ENCODE measurements around the gene GLYR1.

Gene GLYR1

GRCh38 chr16:4879049-4879448 lies 32.0 kb upstream of the GLYR1 start:
- DNase-seq = no peak

DNA sequence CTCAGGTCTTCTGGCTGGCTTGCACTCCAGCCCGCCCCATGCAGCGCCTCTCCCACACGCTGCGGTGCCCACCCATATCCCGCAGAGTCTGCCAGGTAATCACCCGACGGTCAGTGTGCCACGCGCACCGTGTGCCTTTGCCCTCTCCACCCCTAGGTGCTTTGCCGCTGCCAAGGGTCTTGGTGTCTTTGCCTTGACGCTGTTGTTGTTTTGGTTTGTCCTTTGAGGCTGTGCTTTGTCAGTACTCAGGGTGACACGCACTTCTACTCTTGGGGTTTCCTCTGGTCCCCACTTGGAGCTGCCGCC lies 30.2 kb upstream of the GLYR1 start:
- DNase-seq = no peak

DNA sequence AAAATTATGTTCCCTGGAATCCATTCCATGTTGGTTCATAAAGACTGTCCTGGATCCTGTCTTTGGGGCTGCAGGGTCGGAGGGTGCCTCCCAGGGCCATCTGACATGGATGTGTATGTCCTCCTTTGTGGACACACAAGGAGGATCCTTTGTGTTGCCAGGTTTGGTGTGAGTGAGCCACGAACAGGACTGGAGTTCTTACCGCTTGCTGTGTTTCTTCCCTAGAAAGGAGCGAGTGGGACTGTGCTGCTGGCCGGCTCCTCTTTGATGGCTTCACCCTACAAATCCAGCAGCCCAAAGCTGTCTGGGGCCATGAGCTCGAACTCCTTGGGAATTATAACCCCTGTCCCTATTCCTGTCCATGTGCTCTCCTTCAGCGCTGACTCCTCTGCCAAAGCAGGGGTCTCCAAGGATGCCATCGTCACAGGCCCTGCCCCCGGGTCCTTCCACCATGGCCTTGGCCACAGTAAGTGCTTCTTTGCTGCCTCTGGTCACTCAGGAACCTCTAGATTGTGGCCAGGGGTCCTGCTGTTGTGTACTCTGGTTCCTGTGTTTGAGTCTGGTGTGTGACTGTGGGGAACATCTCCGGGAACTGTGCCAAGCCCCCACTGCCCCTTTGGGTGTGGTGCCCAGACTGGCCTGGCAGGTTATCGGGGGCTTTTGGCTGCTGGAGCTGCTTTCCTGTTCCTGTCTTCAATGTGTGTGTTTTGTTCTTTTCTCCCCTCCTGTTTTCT lies 29.7 kb upstream of the GLYR1 start:
- no peak for DNase-seq

GRCh38 chr16:4874666-4875065 lies 27.6 kb upstream of the GLYR1 start:
- no peak for DNase-seq

DNA sequence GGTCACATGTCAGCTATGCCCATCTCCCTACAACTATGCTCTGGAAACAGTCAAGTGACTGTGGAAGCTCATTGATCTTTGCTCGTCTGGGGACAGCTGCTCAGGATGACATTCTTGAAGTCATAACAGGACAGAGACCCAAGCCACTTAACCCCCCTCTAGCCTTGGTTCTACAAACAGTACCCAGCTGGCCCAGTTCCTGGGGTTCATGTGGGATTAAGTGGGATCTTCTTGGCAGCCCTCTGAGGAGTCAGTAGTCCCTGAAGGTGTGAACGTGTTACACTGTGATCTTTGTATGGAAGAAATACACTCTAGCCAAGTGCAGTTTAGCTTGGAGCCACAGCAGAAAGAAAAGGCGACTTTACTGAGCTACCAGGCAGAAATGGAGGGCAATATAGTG lies 26.0 kb upstream of the GLYR1 start:
- no peak for DNase-seq

- DNase-seq = no peak
Observed at GRCh38 chr16:4871071-4871470, 24.0 kb upstream of the GLYR1 start.

GRCh38 chr16:4870138-4870671 lies 23.1 kb upstream of the GLYR1 start:
- DNase-seq = no peak

- DNase-seq = no peak
Observed at GRCh38 chr16:4869147-4869805, 22.2 kb upstream of the GLYR1 start.

DNA sequence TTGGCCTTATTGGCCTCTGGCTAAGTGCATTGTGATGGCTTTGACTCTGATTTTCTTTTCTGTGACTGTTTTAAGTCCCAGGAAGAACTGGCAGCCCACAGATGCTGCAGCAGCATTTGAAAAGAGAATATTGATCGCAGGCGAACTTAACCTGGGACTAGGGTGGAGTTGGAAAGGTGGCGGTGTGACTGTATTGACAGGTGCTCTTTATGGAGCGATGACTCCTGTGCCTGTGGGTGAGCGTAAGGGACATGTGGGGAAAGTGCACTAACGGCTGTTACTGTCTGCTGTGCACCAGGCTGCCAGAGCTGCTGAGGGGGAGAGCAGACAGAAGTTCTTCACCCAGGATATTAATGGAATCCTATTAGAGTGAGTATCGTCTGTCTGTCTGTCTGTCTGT lies 21.4 kb upstream of the GLYR1 start:
- DNase-seq = no peak

GRCh38 chr16:4868026-4868425 lies 20.9 kb upstream of the GLYR1 start:
- DNase-seq = no peak

GRCh38 chr16:4866586-4866985 lies 19.5 kb upstream of the GLYR1 start:
- DNase-seq = no peak

DNA sequence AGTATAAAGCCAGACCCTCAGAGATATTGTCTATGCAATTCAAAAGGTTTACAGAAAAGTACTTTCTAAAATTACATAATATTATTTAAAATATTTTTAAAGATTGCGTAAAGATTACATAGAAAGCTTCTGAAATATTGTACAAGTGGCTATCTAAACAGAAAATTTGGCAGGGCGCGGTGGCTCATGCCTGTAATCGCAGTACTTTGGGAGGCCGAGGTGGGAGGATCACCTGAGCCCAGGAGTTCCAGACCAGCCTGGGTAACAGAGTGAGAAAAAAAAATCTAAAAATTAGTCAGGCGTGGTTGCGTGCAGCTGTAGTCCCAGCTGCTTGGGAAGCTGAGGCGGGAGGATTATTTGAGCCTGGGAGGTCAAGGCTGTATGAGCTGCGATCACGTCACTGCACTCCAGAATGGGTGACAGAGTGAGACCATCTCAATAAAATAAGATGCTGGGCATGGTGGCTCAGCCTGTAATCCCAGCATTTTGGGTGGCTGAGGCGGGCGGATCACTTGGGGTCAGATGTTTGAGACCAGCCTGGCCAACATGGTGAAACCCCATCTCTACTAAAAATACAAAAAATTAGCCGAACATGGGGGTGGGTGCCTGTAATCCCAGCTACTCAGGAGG lies 18.3 kb upstream of the GLYR1 start:
- no peak for DNase-seq

- DNase-seq = no peak
Observed at GRCh38 chr16:4864728-4865127, 17.6 kb upstream of the GLYR1 start.

GRCh38 chr16:4862639-4863038 lies 15.6 kb upstream of the GLYR1 start:
- DNase-seq = no peak

DNA sequence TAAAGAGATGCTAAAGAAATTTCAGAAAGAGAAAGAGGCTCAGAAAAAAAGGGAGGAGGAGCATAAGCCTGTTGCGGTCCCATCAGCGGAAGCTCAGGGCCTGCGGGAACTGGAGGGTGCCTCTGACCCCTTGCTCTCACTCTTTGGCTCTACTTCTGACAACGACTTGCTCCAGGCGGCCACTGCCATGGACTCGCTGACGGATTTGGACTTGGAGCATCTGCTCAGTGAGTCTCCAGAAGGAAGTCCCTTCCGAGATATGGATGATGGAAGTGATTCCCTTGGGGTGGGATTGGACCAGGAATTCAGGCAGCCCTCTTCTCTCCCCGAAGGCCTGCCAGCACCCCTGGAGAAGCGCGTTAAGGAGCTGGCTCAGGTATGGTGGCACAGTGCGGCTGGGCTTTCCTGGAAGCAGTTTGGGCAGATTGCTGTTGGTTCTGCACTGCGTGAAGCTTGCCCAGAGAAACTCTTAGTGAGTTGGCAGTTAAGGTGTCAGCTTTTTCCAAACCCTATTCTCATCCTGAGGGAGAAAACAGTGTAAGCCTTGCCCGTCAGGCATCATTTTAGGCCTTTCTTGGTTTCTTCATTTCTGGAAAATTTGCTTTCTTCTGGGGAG lies 13.7 kb upstream of the GLYR1 start:
- no peak for DNase-seq

DNA sequence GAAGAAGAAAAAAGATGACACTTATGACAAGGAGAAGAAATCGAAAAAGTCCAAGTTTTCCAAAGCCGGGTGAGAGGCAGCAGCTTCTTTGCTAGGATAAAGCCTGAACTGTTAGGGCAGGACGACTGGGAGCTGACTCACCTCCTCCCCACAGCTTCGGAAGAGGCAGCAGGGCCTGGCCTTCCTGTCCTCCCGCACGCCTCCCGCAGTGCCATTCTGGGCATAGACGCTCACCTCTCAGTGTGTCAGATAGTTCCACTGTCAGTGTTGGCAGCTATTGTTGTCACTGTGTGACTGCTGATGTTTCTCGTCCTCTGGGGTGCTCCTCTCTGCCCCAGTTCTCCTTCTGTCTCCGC lies 12.8 kb upstream of the GLYR1 start:
- no peak for DNase-seq

DNA sequence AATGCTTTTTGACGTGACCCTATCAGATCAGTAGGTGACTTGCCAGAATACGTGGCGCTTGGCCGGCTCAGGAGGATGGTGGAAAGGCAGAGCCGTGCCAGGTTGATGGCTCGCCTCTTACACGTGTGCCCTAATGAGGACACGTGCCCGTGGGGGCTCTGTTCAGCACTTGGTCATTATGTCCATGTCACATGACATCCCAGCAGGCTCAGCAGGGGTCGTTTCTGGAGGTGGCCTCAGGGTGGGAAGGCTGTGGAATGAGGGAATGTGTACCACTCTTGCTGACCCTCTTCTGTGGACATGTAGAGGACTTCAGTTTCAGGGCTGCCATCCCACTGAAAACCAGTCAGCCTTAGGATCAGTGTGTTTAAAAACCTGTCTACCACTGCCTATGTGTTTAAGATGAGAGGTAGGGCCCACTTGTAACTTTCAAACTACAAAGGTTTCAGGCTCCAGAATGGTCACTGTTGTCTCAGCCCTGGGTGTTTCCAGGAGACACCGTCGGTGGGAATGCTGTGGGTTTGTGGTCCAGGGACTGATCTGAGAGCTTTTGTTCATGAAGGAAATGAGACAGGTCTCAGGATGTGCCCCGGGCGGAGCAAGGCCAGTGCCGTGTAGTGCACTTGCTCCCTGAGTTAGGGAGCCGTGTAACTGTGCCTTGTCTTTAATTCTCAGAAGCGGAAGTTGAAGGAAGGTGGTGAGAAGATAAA lies 12.3 kb upstream of the GLYR1 start:
- DNase-seq = no peak

DNA sequence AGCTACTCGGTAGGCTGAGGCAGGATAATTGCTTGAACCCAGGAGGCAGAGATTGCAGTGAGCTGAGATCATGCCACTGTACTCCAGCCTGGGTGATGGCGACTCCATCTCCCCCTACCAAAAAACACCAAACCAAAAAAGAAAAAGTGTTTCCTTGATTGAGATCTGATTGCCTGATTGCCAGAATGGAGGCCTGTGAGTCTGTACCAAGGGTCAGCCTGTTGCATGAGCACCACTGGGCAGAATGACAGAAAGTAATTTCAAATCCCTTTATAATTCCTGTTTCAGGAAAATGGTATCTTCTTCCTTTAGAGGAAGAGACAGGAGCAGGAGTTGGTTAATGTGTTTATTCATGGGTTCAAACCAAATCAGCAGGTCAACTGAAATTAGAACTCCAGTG lies 8.7 kb upstream of the GLYR1 start:
- no peak for DNase-seq

GRCh38 chr16:4855371-4855770 lies 8.3 kb upstream of the GLYR1 start:
- no peak for DNase-seq

DNA sequence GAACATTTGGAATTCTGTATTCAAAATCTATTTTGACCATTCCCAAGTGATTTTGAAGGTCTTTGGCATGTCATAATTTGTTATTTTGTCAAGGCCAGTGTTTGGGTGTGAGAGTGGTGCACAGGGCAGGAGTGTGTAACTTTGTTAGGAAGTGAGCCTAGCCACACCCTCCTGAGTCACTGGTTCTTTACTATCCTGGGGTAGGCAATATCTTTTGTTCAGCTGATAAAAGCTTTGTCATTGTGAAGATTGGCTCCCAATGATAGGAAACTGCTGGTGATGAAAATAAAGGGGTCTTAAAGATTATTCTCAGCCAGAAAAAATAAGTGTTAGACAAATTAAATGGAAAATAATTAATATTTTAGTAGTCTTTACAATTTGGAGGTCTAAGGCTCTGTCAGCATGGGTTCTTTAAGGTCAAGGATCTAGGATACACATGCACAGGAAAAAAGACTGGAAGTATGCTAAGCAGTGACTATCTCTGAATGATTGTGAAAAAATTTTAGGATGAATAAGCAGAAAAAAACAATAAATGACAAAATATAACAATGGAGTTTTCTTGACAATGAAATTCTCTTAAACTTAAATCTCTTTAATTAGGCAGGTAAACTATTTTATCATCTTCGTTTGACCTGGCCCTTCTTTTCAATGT lies 5.3 kb upstream of the GLYR1 start:
- no peak for DNase-seq

DNA sequence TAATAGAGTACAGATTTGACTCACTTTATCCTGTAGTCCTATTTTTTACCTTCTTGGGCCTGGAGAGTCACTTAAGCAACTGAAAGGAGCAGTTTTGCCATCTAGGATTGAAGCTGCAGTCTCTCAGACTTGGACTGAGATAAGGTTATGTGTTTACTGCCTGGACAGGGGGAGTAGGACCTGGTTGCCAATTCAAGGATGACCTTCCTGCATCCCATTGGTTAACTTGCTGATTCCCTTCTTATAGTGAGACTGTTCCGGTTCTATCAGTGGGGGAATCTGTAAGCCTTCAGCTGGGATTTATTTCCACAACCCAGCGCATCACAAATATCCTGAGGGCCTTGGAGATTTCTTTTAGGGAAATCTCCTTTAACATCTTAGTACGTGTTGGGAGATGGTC lies 3.1 kb upstream of the GLYR1 start:
- no peak for DNase-seq

DNA sequence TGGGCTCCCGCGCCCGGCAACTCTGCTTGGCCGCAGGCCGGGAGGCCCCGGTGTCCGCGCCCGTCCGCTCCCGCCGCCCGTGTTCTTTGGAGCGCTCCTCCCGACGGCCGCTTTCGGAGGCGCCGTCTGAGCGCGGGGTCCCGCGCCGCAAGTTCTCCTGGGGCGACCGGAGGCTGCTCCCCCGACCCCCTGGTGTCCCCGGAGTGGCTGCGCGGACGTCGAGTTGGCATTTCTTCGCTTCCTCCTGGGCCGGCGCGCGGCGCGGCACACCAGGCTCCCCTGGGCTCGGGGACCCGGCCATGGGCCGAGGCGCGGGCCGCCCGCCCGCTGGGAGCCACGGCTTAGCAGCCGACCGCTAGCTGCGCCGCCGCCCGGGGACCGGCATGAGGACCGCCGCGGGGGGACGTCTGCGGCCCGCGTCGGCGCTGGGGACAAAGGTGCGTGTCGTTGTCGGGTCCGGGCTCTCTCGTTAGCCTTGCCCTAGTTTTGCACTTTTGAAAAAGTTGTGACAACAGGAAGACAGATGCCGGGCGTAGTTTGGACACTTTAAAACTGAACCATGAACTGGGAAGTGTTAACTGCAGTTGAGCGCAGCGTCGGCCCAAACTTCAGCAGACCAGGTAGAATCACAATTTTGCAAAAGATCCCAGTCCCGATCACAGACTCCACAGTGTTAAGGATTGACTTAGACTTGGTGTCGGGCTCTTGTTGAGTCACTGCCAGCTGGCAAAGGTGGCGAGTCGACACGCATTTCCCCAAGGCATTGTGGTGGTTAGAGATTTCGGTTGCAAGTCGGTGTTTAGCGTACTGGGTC lies 893 bp upstream of the GLYR1 start:
- DNase-seq = no peak
